K562 (cell line): ENCODE data around the gene MUC22. TPM values are rescaled to one million over a fixed set of nuclear protein-coding genes. Genes with fewer than 3 reads are reported as not detected.

Source experiments
- ATF7 ChIP-seq: fragments of 450-650 bp; IDR thresholded peaks from 2 replicates; pipeline ENCODE4 v1.7.1; 2014; ENCODE audit warnings: mild to moderate bottlenecking, moderate library complexity
- DPF2 ChIP-seq: fragments of 450-650 bp; IDR thresholded peaks from 2 replicates; pipeline ENCODE4 v1.6.1; 2016
- HMG20B ChIP-seq: fragments of 250-450 bp; sonication (Bioruptor Pico); IDR thresholded peaks from 2 replicates; pipeline ENCODE4 v1.5.0; 2021; ENCODE audit warnings: mild to moderate bottlenecking
- JUNB ChIP-seq: fragments of 450-650 bp; formaldehyde crosslinking; conservative IDR thresholded peaks from 2 replicates; pipeline ENCODE4 v1.4.0; 2020; ENCODE audit warnings: mild to moderate bottlenecking
- JUND ChIP-seq, 2 experiments: IDR thresholded peaks; 2 replicates in 1 of 2; 3 replicates in 1 of 2; pipeline ENCODE4 v1.6.1; 2011; ENCODE audit warnings: borderline replicate concordance in 2 of 2, low read depth in 2 of 2, low read length in 2 of 2, improper control_type of control experiment in 1 of 2, missing biosample characterization in 1 of 2, missing genetic modification characterization in 1 of 2, missing genetic modification reagents in 1 of 2
- MAZ ChIP-seq, 2 experiments: fragments of 450-650 bp in 1 of 2; sonication (generic) in 1 of 2; formaldehyde crosslinking; IDR thresholded peaks in 1 of 2; conservative IDR thresholded peaks in 1 of 2; 2 replicates each; pipeline versions ENCODE4 v1.4.0 to v1.5.0; 2020; ENCODE audit warnings: mild to moderate bottlenecking in 1 of 2, missing genetic modification reagents in 1 of 2
- SMAD3 ChIP-seq: fragments of 450-650 bp; formaldehyde crosslinking; conservative IDR thresholded peaks from 2 replicates; pipeline ENCODE4 v1.4.0; 2020; ENCODE audit warnings: mild to moderate bottlenecking
- YY1 ChIP-seq, 3 experiments: IDR thresholded peaks; 2 replicates each; pipeline ENCODE4 v1.6.1; 2011; ENCODE audit warnings: low read length in 2 of 3, mild to moderate bottlenecking in 2 of 3, moderate library complexity in 2 of 3, borderline replicate concordance in 1 of 3, control low read depth in 1 of 3, low read depth in 1 of 3; ENCODE audit not compliant: insufficient read depth in 3 of 3, insufficient replicate concordance in 2 of 3, control insufficient read depth in 1 of 3, insufficient read length in 1 of 3; ENCODE audit errors: extremely low read depth in 1 of 3
- ZBTB49 ChIP-seq: sonication (generic); formaldehyde crosslinking; IDR thresholded peaks from 2 replicates; pipeline ENCODE4 v1.8.0; 2022; ENCODE audit warnings: missing genetic modification reagents, mild to moderate bottlenecking, borderline replicate concordance
- ZNF354B ChIP-seq: fragments of 250-450 bp; sonication (Bioruptor Pico); IDR thresholded peaks from 2 replicates; pipeline ENCODE4 v1.4.0; 2020
- ZNF644 ChIP-seq: fragments of 200-800 bp; sonication (Bioruptor generic); IDR thresholded peaks from 2 replicates; pipeline ENCODE4 v1.6.1; 2016; ENCODE audit warnings: low read depth, missing genetic modification characterization, missing compliant biosample characterization
- polyA plus RNA-seq, 8 experiments: library from polyadenylated mRNA; depleted of rRNA in 4 of 8; stranded (reverse) in 5 of 8; unstranded in 3 of 8; fragments of >200 nt; fragmentation: Nextera tagmentation in 2 of 8; fragmentation: Illumina TruSeq in 1 of 8; extraction: Ambion mirVana in 2 of 8; extraction: Trizol in 1 of 8; gene quantifications; 2 replicates each; pipeline versions ENCODE4 v1.2.1 to v1.2.3, GENCODE V29; 2011 to 2014; ENCODE audit warnings: inconsistent platforms in 1 of 8, missing spikeins in 1 of 8
- total RNA-seq, 7 experiments: library from RNA; depleted of rRNA in 6 of 7; stranded (reverse); fragments of >200 nt in 6 of 7; fragmentation: Illumina TruSeq in 2 of 7; extraction: Trizol in 2 of 7; gene quantifications; 2 replicates each; pipeline versions ENCODE4 v1.2.1 to v1.2.3, GENCODE V29; 2011 to 2021; ENCODE audit warnings: low replicate concordance in 1 of 7
- TF ChIP-seq, protein P1 (sequence below): fragments of 250-450 bp; sonication (Bioruptor Pico); IDR thresholded peaks from 2 replicates; pipeline ENCODE4 v1.8.0; 2022; ENCODE audit warnings: inconsistent platforms, mild to moderate bottlenecking, moderate library complexity, borderline replicate concordance
- TF ChIP-seq, protein P2 (sequence below): fragments of 250-450 bp; sonication (Bioruptor Pico); IDR thresholded peaks from 2 replicates; pipeline ENCODE4 v1.4.0; 2020; ENCODE audit warnings: mild to moderate bottlenecking, moderate library complexity, borderline replicate concordance

The MUC22 gene
- total and polyA plus RNA-seq, 9 of the 15 experiments (the other 6 are each of a cell fraction or from before 2014, with no cell fraction given) = 0.01 to 0.03 TPM; not detected in 7

DNA sequence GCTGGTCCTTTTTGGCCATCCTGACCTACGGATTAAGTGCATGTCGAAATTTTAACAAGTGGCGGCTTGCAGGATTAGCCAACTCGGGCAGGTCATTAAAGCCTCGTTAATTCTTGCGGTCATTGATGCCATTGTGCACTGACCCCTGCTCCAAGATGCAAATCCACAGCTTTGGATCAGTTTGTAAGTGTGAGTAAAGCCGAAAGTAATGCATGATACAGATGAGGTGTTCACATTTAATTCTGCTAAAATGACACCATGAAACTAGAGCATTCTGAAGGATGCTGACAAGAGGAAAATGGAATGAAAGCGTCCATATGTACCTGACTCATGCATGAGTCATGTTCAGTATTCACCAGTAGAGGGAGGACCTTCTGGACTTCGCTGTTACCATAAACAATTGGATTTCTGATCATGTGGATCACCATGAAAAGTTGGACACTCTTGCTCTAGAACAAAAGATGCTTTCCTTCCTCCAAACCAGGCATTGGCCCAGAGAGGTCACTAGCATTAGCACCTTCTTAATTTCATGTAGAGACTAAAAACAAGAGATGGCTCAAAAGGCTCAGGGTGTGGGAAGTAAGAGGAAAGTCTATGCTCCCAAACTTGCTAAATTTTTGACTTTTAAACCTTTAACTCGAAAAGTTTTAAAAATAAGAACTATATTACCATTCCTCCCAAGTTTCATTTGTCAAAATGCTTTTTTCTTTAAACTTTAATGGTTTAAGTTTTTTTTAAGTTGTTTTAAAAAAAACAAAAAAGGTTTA is 48.0 kb downstream of the MUC22 start (continued):
- TF ChIP-seq JUNB (CRISPR knock-in tag) (peak; percentile 80), ZNF644 (tag) (no peak), HMG20B (no peak), JUND (IDR thresholded peaks at IDR 0.05; ENCODE audit: borderline replicate concordance, low read depth, low read length) (peak; percentile 90), JUND (tag; IDR thresholded peaks at IDR 0.05; ENCODE audit: borderline replicate concordance, low read depth, low read length) (peak; percentile 95), ZNF354B (CRISPR knock-in tag) (no peak), SMAD3 (CRISPR knock-in tag) (no peak), DPF2 (0 out of 2 replicates have a peak, but pooled peaks have one; percentile 32), MAZ (CRISPR knock-in tag; conservative IDR thresholded peaks at IDR 0.05 in 1 of 2, IDR thresholded peaks at IDR 0.05 in 1 of 2) (no peak), YY1 (IDR thresholded peaks at IDR 0.05; ENCODE audit: borderline replicate concordance in 1 of 3, control insufficient read depth in 1 of 3, extremely low read depth in 1 of 3, insufficient read depth in 3 of 3, insufficient read length in 1 of 3, insufficient replicate concordance in 2 of 3, low read depth in 1 of 3, low read length in 2 of 3) (no peak), ATF7 (0 out of 2 replicates have a peak, but pooled peaks have one; percentile 30), ZBTB49 (CRISPR knock-in tag) (no peak)
- TF ChIP-seq, protein P1, sequence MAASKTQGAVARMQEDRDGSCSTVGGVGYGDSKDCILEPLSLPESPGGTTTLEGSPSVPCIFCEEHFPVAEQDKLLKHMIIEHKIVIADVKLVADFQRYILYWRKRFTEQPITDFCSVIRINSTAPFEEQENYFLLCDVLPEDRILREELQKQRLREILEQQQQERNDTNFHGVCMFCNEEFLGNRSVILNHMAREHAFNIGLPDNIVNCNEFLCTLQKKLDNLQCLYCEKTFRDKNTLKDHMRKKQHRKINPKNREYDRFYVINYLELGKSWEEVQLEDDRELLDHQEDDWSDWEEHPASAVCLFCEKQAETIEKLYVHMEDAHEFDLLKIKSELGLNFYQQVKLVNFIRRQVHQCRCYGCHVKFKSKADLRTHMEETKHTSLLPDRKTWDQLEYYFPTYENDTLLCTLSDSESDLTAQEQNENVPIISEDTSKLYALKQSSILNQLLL (CRISPR knock-in tag) = no peak
- TF ChIP-seq, protein P2, sequence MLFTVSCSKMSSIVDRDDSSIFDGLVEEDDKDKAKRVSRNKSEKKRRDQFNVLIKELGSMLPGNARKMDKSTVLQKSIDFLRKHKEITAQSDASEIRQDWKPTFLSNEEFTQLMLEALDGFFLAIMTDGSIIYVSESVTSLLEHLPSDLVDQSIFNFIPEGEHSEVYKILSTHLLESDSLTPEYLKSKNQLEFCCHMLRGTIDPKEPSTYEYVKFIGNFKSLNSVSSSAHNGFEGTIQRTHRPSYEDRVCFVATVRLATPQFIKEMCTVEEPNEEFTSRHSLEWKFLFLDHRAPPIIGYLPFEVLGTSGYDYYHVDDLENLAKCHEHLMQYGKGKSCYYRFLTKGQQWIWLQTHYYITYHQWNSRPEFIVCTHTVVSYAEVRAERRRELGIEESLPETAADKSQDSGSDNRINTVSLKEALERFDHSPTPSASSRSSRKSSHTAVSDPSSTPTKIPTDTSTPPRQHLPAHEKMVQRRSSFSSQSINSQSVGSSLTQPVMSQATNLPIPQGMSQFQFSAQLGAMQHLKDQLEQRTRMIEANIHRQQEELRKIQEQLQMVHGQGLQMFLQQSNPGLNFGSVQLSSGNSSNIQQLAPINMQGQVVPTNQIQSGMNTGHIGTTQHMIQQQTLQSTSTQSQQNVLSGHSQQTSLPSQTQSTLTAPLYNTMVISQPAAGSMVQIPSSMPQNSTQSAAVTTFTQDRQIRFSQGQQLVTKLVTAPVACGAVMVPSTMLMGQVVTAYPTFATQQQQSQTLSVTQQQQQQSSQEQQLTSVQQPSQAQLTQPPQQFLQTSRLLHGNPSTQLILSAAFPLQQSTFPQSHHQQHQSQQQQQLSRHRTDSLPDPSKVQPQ = no peak
